GM06990 (cell line): ENCODE data around the gene MTTP.

ENCODE experiments used
- DNase-seq: peaks from one replicate; pipeline ENCODE4 v3.0.0-alpha.2; 2011; ENCODE audit not compliant: insufficient read length; ENCODE audit errors: extremely low read depth
- H3K27me3 ChIP-seq: replicated peaks from 2 replicates; pipeline ENCODE4 v1.6.0; 2011; ENCODE audit warnings: low read length; ENCODE audit not compliant: control insufficient read depth, insufficient read depth
- H3K36me3 ChIP-seq: 2 replicates; pipeline ENCODE4 v1.5.1; 2011; ENCODE audit warnings: low read length; ENCODE audit not compliant: control insufficient read depth, insufficient read depth
- H3K4me3 ChIP-seq: replicated peaks from 2 replicates; pipeline ENCODE4 v1.5.1; 2011; ENCODE audit warnings: low read depth, mild to moderate bottlenecking, control low read depth, low read length
- TF ChIP-seq, protein P1 (sequence below): IDR thresholded peaks from 2 replicates; pipeline ENCODE4 v1.5.1; 2011; ENCODE audit warnings: low read length, control low read depth, mild to moderate bottlenecking, inconsistent platforms; ENCODE audit not compliant: insufficient read depth, poor library complexity, severe bottlenecking

The MTTP gene

DNA sequence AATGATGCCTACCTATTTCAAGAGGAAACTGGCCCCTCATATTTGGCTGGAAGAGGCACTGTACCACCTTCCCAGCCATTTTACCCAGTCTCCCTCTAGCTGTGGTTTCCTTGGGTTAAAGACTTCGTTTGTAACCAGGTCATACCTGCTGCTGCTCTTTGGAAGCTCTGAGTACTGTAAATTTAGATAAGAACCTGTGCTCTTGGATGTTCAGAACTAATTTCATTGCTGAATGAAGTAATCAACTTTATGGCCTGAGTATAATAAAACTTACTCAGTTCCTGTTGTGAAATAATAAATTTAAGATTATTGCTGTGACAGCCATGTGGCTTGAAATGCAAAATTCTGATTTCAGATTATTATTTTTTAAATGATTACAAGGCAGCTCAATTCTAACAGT, 12.2 kb downstream of the MTTP start:
- TF ChIP-seq, protein P1, sequence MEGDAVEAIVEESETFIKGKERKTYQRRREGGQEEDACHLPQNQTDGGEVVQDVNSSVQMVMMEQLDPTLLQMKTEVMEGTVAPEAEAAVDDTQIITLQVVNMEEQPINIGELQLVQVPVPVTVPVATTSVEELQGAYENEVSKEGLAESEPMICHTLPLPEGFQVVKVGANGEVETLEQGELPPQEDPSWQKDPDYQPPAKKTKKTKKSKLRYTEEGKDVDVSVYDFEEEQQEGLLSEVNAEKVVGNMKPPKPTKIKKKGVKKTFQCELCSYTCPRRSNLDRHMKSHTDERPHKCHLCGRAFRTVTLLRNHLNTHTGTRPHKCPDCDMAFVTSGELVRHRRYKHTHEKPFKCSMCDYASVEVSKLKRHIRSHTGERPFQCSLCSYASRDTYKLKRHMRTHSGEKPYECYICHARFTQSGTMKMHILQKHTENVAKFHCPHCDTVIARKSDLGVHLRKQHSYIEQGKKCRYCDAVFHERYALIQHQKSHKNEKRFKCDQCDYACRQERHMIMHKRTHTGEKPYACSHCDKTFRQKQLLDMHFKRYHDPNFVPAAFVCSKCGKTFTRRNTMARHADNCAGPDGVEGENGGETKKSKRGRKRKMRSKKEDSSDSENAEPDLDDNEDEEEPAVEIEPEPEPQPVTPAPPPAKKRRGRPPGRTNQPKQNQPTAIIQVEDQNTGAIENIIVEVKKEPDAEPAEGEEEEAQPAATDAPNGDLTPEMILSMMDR, result no peak
- no peaks in the 10 kb centered on the region for H3K27me3 ChIP-seq
- DNase-seq, result no peak
- no peaks in the 10 kb centered on the region for H3K36me3 ChIP-seq
- H3K4me3 ChIP-seq, result no peak overlapping the region

DNA sequence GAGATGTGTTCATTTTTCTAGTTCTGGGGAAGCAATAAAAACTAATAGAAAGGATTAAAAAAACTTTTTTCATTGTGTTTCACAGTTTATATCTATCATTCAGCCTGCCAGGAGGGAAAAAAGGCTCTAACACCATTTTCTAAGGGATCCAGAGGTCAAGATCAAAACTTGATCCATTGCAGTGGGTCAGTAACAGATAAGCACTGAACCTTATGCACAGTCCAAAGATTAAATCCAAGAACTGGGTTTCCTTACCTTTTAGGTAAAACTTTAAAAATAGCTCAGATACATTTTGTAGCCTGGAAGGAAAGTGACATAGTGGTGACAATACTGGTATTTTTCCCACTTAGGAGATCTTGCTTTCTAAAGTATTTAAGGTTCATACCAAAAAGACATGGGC, 12.7 kb downstream of the MTTP start:
- DNase-seq, result no peak
- Histone ChIP-seq H3K36me3 (no peaks in the 10 kb centered on the region), H3K27me3 (no peaks in the 10 kb centered on the region), H3K4me3 (no peak overlapping the region)
- TF ChIP-seq, protein P1, result no peak

DNA sequence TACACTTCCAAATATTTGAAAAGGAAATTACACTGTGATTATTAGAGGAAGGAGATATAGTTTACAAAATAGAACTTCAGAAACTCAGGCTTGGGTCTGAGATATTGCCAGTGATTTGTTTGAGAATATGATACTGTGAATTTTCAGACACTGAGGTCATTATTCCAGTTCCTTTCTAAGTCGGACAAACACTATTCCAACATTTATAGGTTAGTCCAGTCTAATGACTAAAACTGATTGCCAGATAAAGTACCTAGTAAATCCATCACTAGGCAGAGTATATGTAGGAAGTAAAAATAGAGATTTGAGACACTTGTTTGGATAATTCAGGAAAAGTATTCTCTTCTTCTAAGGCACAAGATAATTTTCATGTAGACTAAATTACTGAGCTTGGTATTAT, 13.2 kb downstream of the MTTP start:
- Histone ChIP-seq H3K27me3 (no peaks in the 10 kb centered on the region), H3K4me3 (no peak overlapping the region), H3K36me3 (no peaks in the 10 kb centered on the region)
- DNase-seq, result no peak
- TF ChIP-seq, protein P1, result no peak

DNA sequence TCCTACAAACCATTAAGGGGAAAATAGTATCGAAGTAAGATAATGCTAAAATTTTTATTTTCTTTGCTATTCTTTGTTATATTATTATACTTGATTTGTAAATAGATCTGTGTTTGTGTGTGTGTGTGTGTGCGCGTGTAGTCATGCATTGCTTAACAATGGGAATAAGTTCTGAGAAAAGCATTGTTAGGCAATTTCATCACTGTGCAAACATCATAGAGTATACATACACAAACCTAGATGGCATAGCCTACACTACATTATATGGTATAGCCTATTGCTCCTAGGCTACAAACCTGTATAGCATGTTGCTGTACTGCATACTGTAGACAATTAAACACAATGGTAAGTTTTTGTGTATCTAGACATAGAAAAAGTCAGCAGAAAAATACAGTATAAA, 17.1 kb downstream of the MTTP start:
- no peak for DNase-seq
- TF ChIP-seq, protein P1, result no peak
- no peak overlapping the region for H3K4me3 ChIP-seq
- H3K36me3 ChIP-seq, result no peaks in the 10 kb centered on the region
- no peaks in the 10 kb centered on the region for H3K27me3 ChIP-seq

DNA sequence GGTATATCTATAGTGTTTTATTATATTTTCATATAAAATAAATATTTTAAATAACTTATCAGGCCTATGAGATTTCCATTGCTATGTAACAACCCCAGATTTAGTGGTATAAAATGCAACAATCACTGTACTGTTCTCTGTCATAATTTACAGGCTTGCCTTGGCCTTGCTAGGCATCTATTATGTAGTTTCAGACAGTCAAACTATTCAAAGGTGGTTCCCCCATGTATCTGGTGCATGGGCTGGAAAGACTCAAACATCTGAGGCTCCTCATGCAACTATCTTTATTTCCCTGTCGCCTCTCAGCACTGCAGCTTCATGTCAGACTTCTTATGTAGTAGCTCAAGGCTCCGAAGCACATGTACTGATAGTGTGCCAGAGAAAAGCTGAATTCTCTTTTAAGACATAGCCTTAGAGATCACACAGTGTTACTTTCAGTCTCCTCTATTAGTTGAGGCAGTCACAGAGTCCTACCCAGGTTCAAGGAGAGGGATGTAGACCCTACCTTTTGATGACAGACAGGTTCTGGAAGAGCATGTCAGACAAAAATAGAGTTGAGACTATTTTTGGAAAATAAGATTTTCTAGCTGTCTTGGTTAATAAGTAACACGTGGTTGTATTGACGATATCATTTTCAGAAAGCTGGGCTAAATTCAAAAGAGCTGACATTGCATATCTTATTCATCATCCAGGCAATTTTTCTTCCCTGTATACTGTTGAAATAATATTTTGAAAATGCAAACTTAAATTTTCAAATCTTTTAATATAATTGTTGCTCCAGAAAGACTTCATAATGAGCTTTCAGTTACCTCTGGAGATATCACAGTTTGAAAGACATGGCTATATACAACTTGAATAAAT, 19.4 kb downstream of the MTTP start:
- Histone ChIP-seq H3K36me3 (no peaks in the 10 kb centered on the region), H3K4me3 (no peak overlapping the region), H3K27me3 (no peaks in the 10 kb centered on the region)
- TF ChIP-seq, protein P1, result no peak
- DNase-seq, result no peak
